ENCODE measurements around the gene RGS9.

Gene RGS9

GRCh38 chr17:65228734-65229620, 91.8 kb downstream of the RGS9 start:
- no peak overlapping the region for H3K4me3 ChIP-seq (ENCODE audit: insufficient read depth, low read depth, low read length)
- WGBS, 2 experiments: 93 to 96% methylated on average over 11 to 12 of the region's 12 CpGs
- no peaks in the 10 kb centered on the region for H3K9me3 ChIP-seq (ENCODE audit: control insufficient read depth, low read length)
- H3K36me3 ChIP-seq (ENCODE audit: control insufficient read depth, insufficient read depth, low read length): no peaks in the 10 kb centered on the region
- H3K27me3 ChIP-seq (ENCODE audit: control insufficient read depth, insufficient read depth, low read length, poor library complexity, severe bottlenecking): no peaks in the 10 kb centered on the region
- H3K27ac ChIP-seq (ENCODE audit: insufficient read depth, low read depth, low read length, poor library complexity, severe bottlenecking): no peak overlapping the region
- no peaks in the 10 kb centered on the region for H3K4me1 ChIP-seq (ENCODE audit: control insufficient read depth, insufficient read depth, low read length)

- Histone ChIP-seq H3K27ac (ENCODE audit: insufficient read depth, low read depth, low read length, poor library complexity, severe bottlenecking) (no peak overlapping the region), H3K9me3 (ENCODE audit: control insufficient read depth, low read length) (no peaks in the 10 kb centered on the region), H3K4me1 (ENCODE audit: control insufficient read depth, insufficient read depth, low read length) (no peaks in the 10 kb centered on the region), H3K27me3 (ENCODE audit: control insufficient read depth, insufficient read depth, low read length, poor library complexity, severe bottlenecking) (no peaks in the 10 kb centered on the region), H3K4me3 (ENCODE audit: insufficient read depth, low read depth, low read length) (no peak overlapping the region), H3K36me3 (ENCODE audit: control insufficient read depth, insufficient read depth, low read length) (no peaks in the 10 kb centered on the region)
- WGBS, 2 experiments: 96 to 97% methylated on average over 3 of the region's 3 CpGs
Measured at GRCh38 chr17:65229621-65229995, 92.4 kb downstream of the RGS9 start.

GRCh38 chr17:65230040-65230439, 92.9 kb downstream of the RGS9 start:
- Histone ChIP-seq H3K27ac (ENCODE audit: insufficient read depth, low read depth, low read length, poor library complexity, severe bottlenecking) (no peak overlapping the region), H3K4me1 (ENCODE audit: control insufficient read depth, insufficient read depth, low read length) (no peaks in the 10 kb centered on the region), H3K9me3 (ENCODE audit: control insufficient read depth, low read length) (no peaks in the 10 kb centered on the region), H3K36me3 (ENCODE audit: control insufficient read depth, insufficient read depth, low read length) (no peaks in the 10 kb centered on the region), H3K4me3 (ENCODE audit: insufficient read depth, low read depth, low read length) (no peak overlapping the region), H3K27me3 (ENCODE audit: control insufficient read depth, insufficient read depth, low read length, poor library complexity, severe bottlenecking) (no peaks in the 10 kb centered on the region)
- WGBS, 2 experiments: 97 to 100% methylated on average over 2 to 3 of the region's 4 CpGs

- no peaks in the 10 kb centered on the region for H3K27me3 ChIP-seq (ENCODE audit: control insufficient read depth, insufficient read depth, low read length, poor library complexity, severe bottlenecking)
- no peaks in the 10 kb centered on the region for H3K9me3 ChIP-seq (ENCODE audit: control insufficient read depth, low read length)
- no peaks in the 10 kb centered on the region for H3K4me1 ChIP-seq (ENCODE audit: control insufficient read depth, insufficient read depth, low read length)
- WGBS, 2 experiments: 79 to 85% methylated on average over 3 to 5 of the region's 5 CpGs
- no peaks in the 10 kb centered on the region for H3K36me3 ChIP-seq (ENCODE audit: control insufficient read depth, insufficient read depth, low read length)
- H3K27ac ChIP-seq (ENCODE audit: insufficient read depth, low read depth, low read length, poor library complexity, severe bottlenecking): no peak overlapping the region
- no peak overlapping the region for H3K4me3 ChIP-seq (ENCODE audit: insufficient read depth, low read depth, low read length)
Measured at GRCh38 chr17:65231086-65231485, 93.9 kb downstream of the RGS9 start.

GRCh38 chr17:65231662-65232335, 94.6 kb downstream of the RGS9 start:
- no peaks in the 10 kb centered on the region for H3K27me3 ChIP-seq (ENCODE audit: control insufficient read depth, insufficient read depth, low read length, poor library complexity, severe bottlenecking)
- 54 to 62% methylated on average over 8 of the region's 8 CpGs for WGBS, 2 experiments
- H3K9me3 ChIP-seq (ENCODE audit: control insufficient read depth, low read length): no peaks in the 10 kb centered on the region
- H3K36me3 ChIP-seq (ENCODE audit: control insufficient read depth, insufficient read depth, low read length): no peaks in the 10 kb centered on the region
- no peaks in the 10 kb centered on the region for H3K4me1 ChIP-seq (ENCODE audit: control insufficient read depth, insufficient read depth, low read length)
- no peak overlapping the region for H3K27ac ChIP-seq (ENCODE audit: insufficient read depth, low read depth, low read length, poor library complexity, severe bottlenecking)
- H3K4me3 ChIP-seq (ENCODE audit: insufficient read depth, low read depth, low read length): no peak overlapping the region

- Histone ChIP-seq H3K9me3 (ENCODE audit: control insufficient read depth, low read length) (no peaks in the 10 kb centered on the region), H3K27me3 (ENCODE audit: control insufficient read depth, insufficient read depth, low read length, poor library complexity, severe bottlenecking) (no peaks in the 10 kb centered on the region), H3K4me1 (ENCODE audit: control insufficient read depth, insufficient read depth, low read length) (no peaks in the 10 kb centered on the region), H3K27ac (ENCODE audit: insufficient read depth, low read depth, low read length, poor library complexity, severe bottlenecking) (no peak overlapping the region), H3K36me3 (ENCODE audit: control insufficient read depth, insufficient read depth, low read length) (no peaks in the 10 kb centered on the region), H3K4me3 (ENCODE audit: insufficient read depth, low read depth, low read length) (no peak overlapping the region)
- 91 to 92% methylated on average over 1 of the region's 2 CpGs for WGBS, 2 experiments
Measured at GRCh38 chr17:65235284-65235683, 98.1 kb downstream of the RGS9 start.

GRCh38 chr17:65236321-65236720, 99.2 kb downstream of the RGS9 start:
- Histone ChIP-seq H3K36me3 (ENCODE audit: control insufficient read depth, insufficient read depth, low read length) (no peaks in the 10 kb centered on the region), H3K4me1 (ENCODE audit: control insufficient read depth, insufficient read depth, low read length) (no peaks in the 10 kb centered on the region), H3K27ac (ENCODE audit: insufficient read depth, low read depth, low read length, poor library complexity, severe bottlenecking) (no peak overlapping the region), H3K9me3 (ENCODE audit: control insufficient read depth, low read length) (no peaks in the 10 kb centered on the region), H3K4me3 (ENCODE audit: insufficient read depth, low read depth, low read length) (no peak overlapping the region), H3K27me3 (ENCODE audit: control insufficient read depth, insufficient read depth, low read length, poor library complexity, severe bottlenecking) (no peaks in the 10 kb centered on the region)
- 80% methylated on average over 1 of the region's 1 CpG; no CpG with 5 or more reads in 1 of the 2 experiments for WGBS, 2 experiments

- WGBS, 2 experiments: 45 to 46% methylated on average over 9 of the region's 9 CpGs
- no peak overlapping the region for H3K4me3 ChIP-seq (ENCODE audit: insufficient read depth, low read depth, low read length)
- no peaks in the 10 kb centered on the region for H3K9me3 ChIP-seq (ENCODE audit: control insufficient read depth, low read length)
- no peaks in the 10 kb centered on the region for H3K27me3 ChIP-seq (ENCODE audit: control insufficient read depth, insufficient read depth, low read length, poor library complexity, severe bottlenecking)
- no peaks in the 10 kb centered on the region for H3K36me3 ChIP-seq (ENCODE audit: control insufficient read depth, insufficient read depth, low read length)
- H3K4me1 ChIP-seq (ENCODE audit: control insufficient read depth, insufficient read depth, low read length): peaks cover 10% of the 10 kb centered on the region
- H3K27ac ChIP-seq (ENCODE audit: insufficient read depth, low read depth, low read length, poor library complexity, severe bottlenecking): peak overlapping the region; percentile 64
Measured at GRCh38 chr17:65243838-65244625, 106.9 kb downstream of the RGS9 start.

GRCh38 chr17:65246252-65246651, 109.1 kb downstream of the RGS9 start:
- no peak overlapping the region for H3K27ac ChIP-seq (ENCODE audit: insufficient read depth, low read depth, low read length, poor library complexity, severe bottlenecking)
- no peak overlapping the region for H3K4me3 ChIP-seq (ENCODE audit: insufficient read depth, low read depth, low read length)
- no peaks in the 10 kb centered on the region for H3K36me3 ChIP-seq (ENCODE audit: control insufficient read depth, insufficient read depth, low read length)
- H3K27me3 ChIP-seq (ENCODE audit: control insufficient read depth, insufficient read depth, low read length, poor library complexity, severe bottlenecking): no peaks in the 10 kb centered on the region
- no peaks in the 10 kb centered on the region for H3K9me3 ChIP-seq (ENCODE audit: control insufficient read depth, low read length)
- H3K4me1 ChIP-seq (ENCODE audit: control insufficient read depth, insufficient read depth, low read length): peaks cover 14% of the 10 kb centered on the region
- WGBS, 2 experiments: 93 to 94% methylated on average over 4 of the region's 4 CpGs

- Histone ChIP-seq H3K36me3 (ENCODE audit: control insufficient read depth, insufficient read depth, low read length) (no peaks in the 10 kb centered on the region), H3K4me1 (ENCODE audit: control insufficient read depth, insufficient read depth, low read length) (peaks cover 6% of the 10 kb centered on the region), H3K27ac (ENCODE audit: insufficient read depth, low read depth, low read length, poor library complexity, severe bottlenecking) (no peak overlapping the region), H3K9me3 (ENCODE audit: control insufficient read depth, low read length) (no peaks in the 10 kb centered on the region), H3K27me3 (ENCODE audit: control insufficient read depth, insufficient read depth, low read length, poor library complexity, severe bottlenecking) (no peaks in the 10 kb centered on the region), H3K4me3 (ENCODE audit: insufficient read depth, low read depth, low read length) (no peak overlapping the region)
- 86 to 93% methylated on average over 2 of the region's 2 CpGs for WGBS, 2 experiments
Measured at GRCh38 chr17:65249774-65250173, 112.6 kb downstream of the RGS9 start.

Data from ectodermal cell (in vitro differentiated cells).